Cerebellar cortex (tissue), 1 donor: Measurements from ENCODE around the gene PALLD.
"Not testable (repeated sequence)": the region's sequence is repeated elsewhere in the genome, so short reads cannot be mapped to it uniquely, and the experiment has no call there.

Experiments
- DNase-seq: peaks from one replicate; pipeline ENCODE4 v3.0.0-alpha.2; 2015; ENCODE audit warnings: low spot score

The PALLD gene

DNA sequence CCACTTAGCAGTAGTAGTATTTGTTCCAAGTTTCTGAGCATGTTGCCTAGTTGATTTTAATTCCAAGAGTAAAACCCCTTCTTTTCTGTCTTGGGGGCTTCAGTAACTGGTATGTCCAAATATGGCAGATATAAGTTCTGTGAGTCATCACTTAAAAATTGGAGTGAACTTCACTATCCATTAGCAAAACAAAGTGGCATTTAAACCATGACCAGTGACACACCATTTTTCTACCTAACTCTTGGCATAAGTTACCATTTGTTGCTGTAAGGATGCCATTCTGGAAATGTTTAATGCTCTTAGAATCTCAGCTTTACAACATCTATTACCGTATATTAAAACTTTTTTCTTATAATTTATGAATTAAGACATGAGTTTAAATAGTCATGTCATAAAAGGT, 411.2 kb downstream of the PALLD start:
- no peak for DNase-seq

DNA sequence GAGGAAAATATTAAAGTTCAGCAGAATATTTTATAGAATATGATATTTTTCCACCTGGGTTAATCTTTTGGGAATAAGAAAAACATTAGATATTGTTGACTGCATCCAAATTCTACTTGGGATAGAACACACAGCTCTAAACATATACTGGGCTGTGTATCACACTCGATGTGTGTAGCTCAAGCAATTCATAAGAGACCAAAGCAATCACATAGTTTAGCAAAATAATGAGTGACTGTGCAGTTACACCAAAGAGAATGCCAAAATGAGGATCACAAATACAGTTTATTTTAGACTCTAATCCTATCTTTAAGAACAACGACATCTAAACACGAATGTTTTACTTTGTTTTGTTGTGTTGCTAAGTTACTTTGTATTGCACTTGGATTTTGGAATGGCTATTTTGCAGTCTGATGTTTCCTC, 412.0 kb downstream of the PALLD start:
- no peak for DNase-seq

DNA sequence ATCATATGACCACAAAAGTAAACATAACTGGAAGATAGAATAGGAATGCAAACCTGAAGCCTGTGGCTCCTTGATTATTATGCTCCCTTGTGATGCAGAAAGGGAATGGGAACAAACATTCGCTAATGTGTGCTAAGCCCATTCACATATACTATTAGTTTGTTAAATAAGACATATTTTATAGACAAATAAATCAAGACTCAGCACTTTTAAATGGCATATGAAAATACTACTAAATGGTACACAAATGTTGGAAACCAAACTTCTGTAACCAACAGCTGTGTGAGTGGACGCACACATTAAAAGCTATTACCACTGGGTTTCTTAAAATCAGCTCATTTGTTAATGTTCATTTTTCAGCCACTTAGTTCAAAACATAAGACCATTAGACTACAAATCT, 417.2 kb downstream of the PALLD start:
- no peak for DNase-seq

- DNase-seq = peak; percentile 46
Observed at GRCh38 chr4:168917138-168917779, 420.4 kb downstream of the PALLD start.

- no peak for DNase-seq
Observed at GRCh38 chr4:168919706-168920324, 423.0 kb downstream of the PALLD start.

- DNase-seq = no peak
Observed at GRCh38 chr4:168920441-168921065, 423.7 kb downstream of the PALLD start.

GRCh38 chr4:168923526-168924194, 426.8 kb downstream of the PALLD start:
- DNase-seq = peak; percentile 73

- no peak for DNase-seq
Observed at GRCh38 chr4:168924667-168925066, 427.8 kb downstream of the PALLD start.

- DNase-seq = no peak
Observed at GRCh38 chr4:168925789-168926490, 429.1 kb downstream of the PALLD start.

DNA sequence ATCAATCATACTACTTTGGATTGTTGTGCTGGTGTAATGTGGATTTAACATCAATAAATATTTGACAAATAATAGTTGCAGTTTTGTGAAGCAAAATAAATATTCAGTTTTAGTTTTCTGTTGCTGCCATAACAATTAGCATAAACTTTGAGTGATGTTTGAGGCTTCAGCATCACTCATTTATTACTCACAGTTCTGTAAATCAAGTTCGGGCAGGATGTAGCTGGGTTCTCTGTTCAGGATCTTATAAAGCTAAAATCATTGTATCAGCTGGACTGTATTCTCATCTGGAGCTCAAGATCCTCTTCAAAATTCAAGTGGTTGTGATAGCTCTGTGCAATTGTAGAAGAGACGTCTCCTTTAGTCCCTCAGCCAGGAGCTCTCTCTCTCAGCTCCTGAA, 431.5 kb downstream of the PALLD start:
- no peak for DNase-seq

GRCh38 chr4:168928875-168929274, 432.0 kb downstream of the PALLD start:
- DNase-seq = no peak

- no peak for DNase-seq
Observed at GRCh38 chr4:168930413-168931196, 433.8 kb downstream of the PALLD start.

- no peak for DNase-seq
Observed at GRCh38 chr4:168931215-168931650, 434.4 kb downstream of the PALLD start.

DNA sequence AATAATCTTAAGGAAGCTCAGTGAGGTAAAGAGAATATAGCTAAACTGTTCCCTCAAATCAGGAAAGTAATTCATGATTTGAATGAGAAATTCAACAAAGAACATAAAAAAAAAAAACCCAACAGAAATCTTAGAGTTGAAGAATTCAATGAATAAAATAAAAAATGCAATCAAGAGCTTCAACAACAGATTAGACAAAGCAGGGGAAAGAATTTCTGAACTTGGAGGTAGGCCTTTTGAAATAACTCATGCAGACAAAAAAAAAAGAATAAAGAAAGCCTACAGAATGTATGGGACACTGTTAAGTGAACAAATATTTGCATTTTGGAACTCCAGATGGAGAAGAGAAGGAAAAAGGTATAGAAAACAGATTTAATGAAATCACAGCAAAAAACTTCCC, 435.3 kb downstream of the PALLD start:
- DNase-seq = no peak

GRCh38 chr4:168933423-168933822, 436.6 kb downstream of the PALLD start:
- DNase-seq = no peak

- DNase-seq = not testable (repeated sequence)
Observed at GRCh38 chr4:168937473-168937872, 440.6 kb downstream of the PALLD start.

GRCh38 chr4:168942985-168943384, 446.1 kb downstream of the PALLD start:
- no peak for DNase-seq

- no peak for DNase-seq
Observed at GRCh38 chr4:168945291-168945690, 448.4 kb downstream of the PALLD start.

DNA sequence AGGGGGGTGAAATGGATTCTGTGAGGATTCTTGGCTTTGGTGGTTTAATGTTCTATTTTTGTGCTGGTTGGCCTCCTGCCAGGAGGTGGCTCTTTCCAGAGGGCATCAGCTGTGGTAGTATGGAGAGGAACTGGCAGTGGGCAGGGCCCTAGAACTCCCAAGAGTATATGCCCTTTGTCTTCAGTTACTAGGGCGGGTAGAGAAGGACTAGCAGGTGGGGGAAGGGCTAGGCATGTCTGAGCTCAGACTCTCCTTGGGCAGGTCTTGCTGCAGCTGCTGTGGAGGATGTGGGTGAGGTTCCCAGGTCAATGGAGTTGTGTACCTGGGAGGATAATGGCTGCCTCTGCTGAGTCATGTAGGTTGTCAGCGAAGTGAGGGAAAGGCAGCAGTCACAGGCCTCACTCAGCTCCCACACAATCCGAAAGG, 456.0 kb downstream of the PALLD start:
- not testable (repeated sequence) for DNase-seq

- no peak for DNase-seq
Observed at GRCh38 chr4:168955674-168956073, 458.8 kb downstream of the PALLD start.

DNA sequence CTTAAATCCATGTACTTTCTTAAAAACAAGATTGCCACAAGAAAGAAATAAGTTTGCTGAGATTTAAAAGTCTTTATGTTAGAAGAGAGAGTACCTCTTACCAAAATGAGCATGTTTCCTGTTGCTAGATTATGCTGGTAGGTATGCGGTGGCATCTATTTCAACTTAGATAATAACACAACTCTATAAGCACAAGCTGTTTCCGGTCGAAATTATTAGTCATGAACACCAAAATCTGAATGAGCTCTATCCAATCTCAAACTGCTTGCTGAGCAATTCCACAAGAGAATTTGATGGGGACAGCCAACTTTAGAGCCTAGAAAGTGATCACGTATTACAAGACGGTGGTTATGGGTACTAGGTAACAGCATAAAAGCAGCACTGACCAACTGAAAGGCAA, 463.9 kb downstream of the PALLD start:
- DNase-seq = no peak
